Stimulated activated naive CD8-positive, alpha-beta T cell treated with anti-CD3 and anti-CD28 coated beads, Interleukin-15, amount 100 ng/mL, for 72 hours (primary cell): ENCODE data around the gene PIK3R2.
"Not testable (repeated sequence)": the region's sequence is repeated elsewhere in the genome, so short reads cannot be mapped to it uniquely, and the experiment has no call there.

Source experiments
- ATAC-seq: fragments of 150-1000 bp; cut with Tn5 transposase; 2 replicates; pipeline ENCODE4 v1.10.0; 2021; ENCODE audit warnings: mild to moderate bottlenecking, moderate library complexity
- DNase-seq, 2 donors: peaks; one replicate each; pipeline ENCODE4 v3.0.0; 2021 to 2022
- H3K27ac Mint-ChIP-seq, 2 donors: one replicate each; pipeline ENCODE4 v1.8.0; 2022; ENCODE audit warnings: mild to moderate bottlenecking in 2 of 2, mixed read lengths in 2 of 2, moderate library complexity in 2 of 2
- H3K27me3 Mint-ChIP-seq: one replicate; pipeline ENCODE4 v1.8.0; 2022; ENCODE audit warnings: mixed read lengths
- H3K4me1 Mint-ChIP-seq: one replicate; pipeline ENCODE4 v1.8.0; 2022; ENCODE audit warnings: mild to moderate bottlenecking, mixed read lengths
- H3K4me3 Mint-ChIP-seq, 2 donors: one replicate each; pipeline ENCODE4 v1.8.0; 2022; ENCODE audit warnings: mild to moderate bottlenecking in 2 of 2, mixed read lengths in 2 of 2, moderate library complexity in 1 of 2
- H3K9me3 Mint-ChIP-seq, 2 donors: one replicate each; pipeline ENCODE4 v1.8.0; 2022; ENCODE audit warnings: mixed read lengths in 2 of 2

Gene PIK3R2

DNA sequence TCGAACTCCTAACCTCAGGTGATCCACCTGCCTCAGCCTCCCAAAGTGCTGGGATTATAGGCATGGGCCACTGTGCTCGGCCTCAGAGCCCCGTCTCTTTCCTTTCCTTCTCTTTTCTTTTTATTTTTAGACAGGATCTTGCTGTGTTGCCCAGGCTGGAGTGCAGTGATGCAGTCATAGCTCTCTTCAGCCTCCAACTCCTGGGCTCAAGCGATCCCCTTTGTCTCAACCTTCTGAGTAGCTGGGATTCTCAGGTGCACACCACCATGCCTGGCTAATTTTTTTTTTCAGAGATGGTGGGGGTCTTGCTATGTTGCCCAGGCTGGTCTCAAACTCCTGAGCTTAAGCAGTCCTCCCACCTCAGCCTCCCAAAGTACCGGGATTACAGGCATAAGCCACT is 56.9 kb downstream of the PIK3R2 start:
- Mint-ChIP-seq H3K27me3 (peaks cover 49% of the 10 kb centered on the region), H3K4me1 (peaks cover 11% of the 10 kb centered on the region)
- H3K27ac Mint-ChIP-seq, DNase-seq, H3K9me3 Mint-ChIP-seq, H3K4me3 Mint-ChIP-seq, ATAC-seq: not testable (repeated sequence)

GRCh38 chr19:18211683-18212082 is 58.7 kb downstream of the PIK3R2 start:
- H3K4me3 Mint-ChIP-seq, result no peak overlapping the region
- DNase-seq, result no peak

DNA sequence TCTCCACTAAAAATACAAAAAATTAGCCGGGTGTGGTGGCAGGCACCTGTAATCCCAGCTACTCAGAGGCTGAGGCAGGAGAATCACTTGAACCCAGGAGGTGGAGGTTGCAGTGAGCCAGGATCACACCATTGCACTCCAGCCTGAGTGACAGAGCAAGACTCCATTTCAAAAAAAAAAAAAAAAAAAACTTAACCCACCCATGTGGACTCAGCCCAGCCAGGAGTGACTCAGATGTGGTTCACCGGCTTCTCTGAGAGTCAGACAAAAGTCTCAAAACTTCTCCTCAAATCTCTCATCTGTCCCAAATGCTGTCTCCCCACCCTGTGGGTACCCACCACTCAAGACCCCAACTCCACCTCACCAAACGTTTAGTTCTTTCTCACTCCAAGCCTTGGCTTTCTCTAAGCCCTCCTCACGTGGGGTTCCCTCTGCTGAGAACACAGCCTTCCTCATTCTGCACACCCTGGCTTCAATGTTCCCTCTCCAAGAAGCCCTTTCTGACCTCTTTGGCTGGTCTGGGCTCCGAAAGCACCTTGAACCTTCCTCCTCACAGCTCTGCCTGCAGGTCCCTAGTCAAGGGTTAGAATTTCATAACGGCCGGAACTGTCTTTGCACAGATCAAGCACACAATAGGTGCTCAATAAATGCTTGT is 61.9 kb downstream of the PIK3R2 start:
- H3K4me1 Mint-ChIP-seq, result peaks cover 6% of the 10 kb centered on the region
- no peak overlapping the region for H3K27ac Mint-ChIP-seq
- DNase-seq, result no peak
- H3K4me3 Mint-ChIP-seq, result no peak overlapping the region
- no peaks in the 10 kb centered on the region for H3K9me3 Mint-ChIP-seq
- ATAC-seq, result no peak
- H3K27me3 Mint-ChIP-seq, result peaks cover 22% of the 10 kb centered on the region

More at GRCh38 chr19:18211683-18212082, 58.7 kb downstream of the PIK3R2 start:
- Mint-ChIP-seq H3K27me3 (peaks cover 47% of the 10 kb centered on the region), H3K9me3 (no peaks in the 10 kb centered on the region), H3K4me1 (peaks cover 10% of the 10 kb centered on the region), H3K27ac (no peak overlapping the region)
- ATAC-seq, result no peak

DNA sequence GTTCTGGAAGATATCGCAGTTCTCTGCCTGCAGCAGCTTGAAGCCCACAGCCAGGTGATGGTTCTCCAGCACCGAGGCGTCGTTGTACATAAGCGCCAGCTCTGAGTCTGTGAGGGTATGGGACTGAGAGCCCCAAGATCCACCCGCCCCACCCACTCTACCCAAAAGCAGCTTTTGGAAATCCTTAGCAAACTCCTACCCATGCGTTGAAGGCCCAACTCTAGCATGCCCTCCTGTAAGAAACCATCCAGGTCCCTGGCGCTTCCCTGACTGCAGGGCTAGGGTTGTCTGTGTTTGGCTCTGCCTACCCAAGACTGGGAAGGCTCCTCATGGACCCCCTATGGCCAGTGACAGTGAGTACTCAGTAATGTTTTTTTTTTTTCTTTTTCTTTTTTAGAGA is 63.8 kb downstream of the PIK3R2 start:
- peaks cover 24% of the 10 kb centered on the region for H3K27me3 Mint-ChIP-seq
- H3K9me3 Mint-ChIP-seq, result no peaks in the 10 kb centered on the region
- no peak overlapping the region for H3K4me3 Mint-ChIP-seq
- ATAC-seq, result no peak
- H3K4me1 Mint-ChIP-seq, result peaks cover 17% of the 10 kb centered on the region
- no peak overlapping the region for H3K27ac Mint-ChIP-seq
- no peak for DNase-seq

DNA sequence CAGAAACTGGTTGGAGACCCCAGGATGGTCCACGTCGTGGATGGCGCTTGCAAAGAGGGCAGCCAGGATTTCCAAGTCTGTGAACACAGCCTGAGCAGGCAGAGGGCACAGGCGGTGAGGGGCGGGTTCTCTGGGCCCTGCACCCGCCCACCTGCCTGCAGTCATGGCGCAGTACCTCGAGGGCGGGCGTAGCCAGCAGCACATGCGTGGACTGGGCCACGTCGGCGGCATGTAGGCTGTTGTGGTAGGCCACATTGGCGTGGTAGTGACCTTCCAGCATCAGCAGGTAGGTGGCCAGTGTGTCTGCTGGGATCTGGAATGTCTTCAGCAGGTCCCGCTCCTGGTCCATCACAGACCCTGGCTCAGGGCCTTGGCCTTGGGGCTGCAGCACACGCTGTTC is 65.2 kb downstream of the PIK3R2 start:
- no peak for ATAC-seq
- Mint-ChIP-seq H3K4me3 (no peak overlapping the region), H3K27me3 (peaks cover 38% of the 10 kb centered on the region), H3K27ac (no peak overlapping the region), H3K9me3 (no peaks in the 10 kb centered on the region), H3K4me1 (peaks cover 17% of the 10 kb centered on the region)
- no peak for DNase-seq

- H3K4me3 Mint-ChIP-seq, result no peak overlapping the region
- H3K27ac Mint-ChIP-seq, result peak overlapping the region; percentile 8 to 19
- H3K9me3 Mint-ChIP-seq, result no peaks in the 10 kb centered on the region
- peaks cover 42% of the 10 kb centered on the region for H3K27me3 Mint-ChIP-seq
- no peak for ATAC-seq
- peaks cover 17% of the 10 kb centered on the region for H3K4me1 Mint-ChIP-seq
- DNase-seq, result no peak
Measured at GRCh38 chr19:18218600-18218999, 65.6 kb downstream of the PIK3R2 start.
